Fibroblast of upper back skin (primary cell): Measurements from ENCODE around the gene ZNF512B.
"Not testable (repeated sequence)": the region's sequence is repeated elsewhere in the genome, so short reads cannot be mapped to it uniquely, and the experiment has no call there.

Experiments
- DNase-seq: peaks from one replicate; pipeline ENCODE4 v3.0.0-alpha.2; 2013

The ZNF512B gene

GRCh38 chr20:63932606-63933160 is 37.0 kb downstream of the ZNF512B start:
- no peak for DNase-seq

- DNase-seq, result no peak
Observed at GRCh38 chr20:63931735-63932134, 38.0 kb downstream of the ZNF512B start.

GRCh38 chr20:63930971-63931553 is 38.7 kb downstream of the ZNF512B start:
- DNase-seq, result no peak

- DNase-seq, result not testable (repeated sequence)
Observed at GRCh38 chr20:63929473-63929883, 40.3 kb downstream of the ZNF512B start.

GRCh38 chr20:63929071-63929470 is 40.7 kb downstream of the ZNF512B start:
- no peak for DNase-seq

GRCh38 chr20:63926298-63926697 is 43.4 kb downstream of the ZNF512B start:
- no peak for DNase-seq

- no peak for DNase-seq
Observed at GRCh38 chr20:63924241-63924640, 45.5 kb downstream of the ZNF512B start.

GRCh38 chr20:63923651-63924050 is 46.1 kb downstream of the ZNF512B start:
- DNase-seq, result no peak

- no peak for DNase-seq
Observed at GRCh38 chr20:63920226-63920625, 49.5 kb downstream of the ZNF512B start.

GRCh38 chr20:63919130-63919529 is 50.6 kb downstream of the ZNF512B start:
- DNase-seq, result no peak

- DNase-seq, result no peak
Observed at GRCh38 chr20:63917811-63918210, 51.9 kb downstream of the ZNF512B start.

- peak; percentile 19 for DNase-seq
Observed at GRCh38 chr20:63916371-63916939, 53.3 kb downstream of the ZNF512B start.

GRCh38 chr20:63915471-63915870 is 54.3 kb downstream of the ZNF512B start:
- no peak for DNase-seq

- no peak for DNase-seq
Observed at GRCh38 chr20:63913768-63914167, 56.0 kb downstream of the ZNF512B start.

GRCh38 chr20:63911176-63911575 is 58.6 kb downstream of the ZNF512B start:
- DNase-seq, result no peak

GRCh38 chr20:63908008-63908682 is 61.6 kb downstream of the ZNF512B start:
- DNase-seq, result no peak
